Peyer's patch (tissue), 4 donors: ENCODE data around the gene NKAIN2. TPM values are rescaled to one million over a fixed set of nuclear protein-coding genes. Genes with fewer than 3 reads are reported as not detected.

ENCODE experiments used
- DNase-seq, 3 donors: peaks; one replicate each; pipeline ENCODE4 v3.0.0-alpha.2; 2017 to 2019
- H3K27ac ChIP-seq, 4 donors: fragments of 200-600 bp; sonication (generic); one replicate each; pipeline ENCODE4 v1.5.1; 2016 to 2019
- H3K27me3 ChIP-seq, 2 donors: fragments of 200-600 bp; sonication (generic); one replicate each; pipeline ENCODE4 v1.5.1; 2019
- H3K36me3 ChIP-seq, 3 donors: fragments of 200-600 bp; sonication (generic); one replicate each; pipeline ENCODE4 v1.5.1; 2016 to 2019
- H3K4me1 ChIP-seq, 4 donors: fragments of 200-600 bp; sonication (generic); one replicate each; pipeline ENCODE4 v1.5.1; 2016 to 2019
- H3K4me3 ChIP-seq, 4 donors: fragments of 200-600 bp; sonication (generic); 1 replicate in 3 of 4; 2 replicates in 1 of 4; pipeline ENCODE4 v1.5.1; 2016 to 2019; ENCODE audit warnings: mild to moderate bottlenecking in 1 of 4
- H3K9me3 ChIP-seq, 4 donors: fragments of 200-600 bp; sonication (generic); one replicate each; pipeline ENCODE4 v1.5.1; 2016 to 2019; ENCODE audit warnings: mild to moderate bottlenecking in 1 of 4
- POLR2A ChIP-seq, 2 donors: fragments of 450-650 bp; IDR thresholded peaks; one replicate each; pipeline ENCODE4 v1.5.1; 2017; ENCODE audit warnings: antibody characterized with exemption in 2 of 2, mild to moderate bottlenecking in 2 of 2, moderate library complexity in 2 of 2
- total RNA-seq, 4 donors: library from RNA; depleted of rRNA; stranded (reverse); fragments of >200 nt; gene quantifications; one replicate each; pipeline ENCODE4 v1.1.0, GENCODE V29; 2016
- TF ChIP-seq, protein P1 (sequence below), 6 experiments: fragments of 450-650 bp in 4 of 6; fragments of 200-600 bp in 2 of 6; sonication (generic) in 1 of 6; IDR thresholded peaks; one replicate each; pipeline ENCODE4 v1.5.1; 2017 to 2019; ENCODE audit warnings: antibody characterized with exemption in 6 of 6, mild to moderate bottlenecking in 3 of 6, moderate library complexity in 1 of 6

Gene NKAIN2
- total RNA-seq, 4 donors from 2014 or later: not detected

DNA sequence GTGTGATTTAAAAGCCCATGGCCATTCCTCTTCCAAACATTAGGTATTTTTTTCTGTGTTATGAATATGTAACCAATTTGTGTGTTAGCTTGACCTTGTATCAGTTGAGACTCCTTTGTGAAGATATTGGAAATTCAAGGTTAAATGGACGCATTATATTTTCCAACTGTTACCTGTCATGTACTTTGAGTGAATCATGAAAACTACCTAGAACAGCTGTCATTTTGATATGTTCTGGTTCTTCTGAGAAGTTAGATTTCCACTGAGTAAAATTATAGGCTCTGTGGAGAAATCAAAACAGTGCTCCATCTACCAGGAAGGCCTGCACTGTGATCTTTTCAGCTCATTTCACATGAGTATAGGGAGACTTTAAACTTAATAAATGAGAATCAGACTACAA, 470.0 kb downstream of the NKAIN2 start:
- Histone ChIP-seq H3K4me3 (no peak overlapping the region), H3K27ac (no peak overlapping the region), H3K36me3 (no peaks in the 10 kb centered on the region), H3K9me3 (no peaks in the 10 kb centered on the region), H3K4me1 (no peaks in the 10 kb centered on the region), H3K27me3 (no peaks in the 10 kb centered on the region)
- no peak for DNase-seq
- TF ChIP-seq POLR2A (IDR thresholded peaks at IDR 0.05): no peak
- TF ChIP-seq, protein P1, sequence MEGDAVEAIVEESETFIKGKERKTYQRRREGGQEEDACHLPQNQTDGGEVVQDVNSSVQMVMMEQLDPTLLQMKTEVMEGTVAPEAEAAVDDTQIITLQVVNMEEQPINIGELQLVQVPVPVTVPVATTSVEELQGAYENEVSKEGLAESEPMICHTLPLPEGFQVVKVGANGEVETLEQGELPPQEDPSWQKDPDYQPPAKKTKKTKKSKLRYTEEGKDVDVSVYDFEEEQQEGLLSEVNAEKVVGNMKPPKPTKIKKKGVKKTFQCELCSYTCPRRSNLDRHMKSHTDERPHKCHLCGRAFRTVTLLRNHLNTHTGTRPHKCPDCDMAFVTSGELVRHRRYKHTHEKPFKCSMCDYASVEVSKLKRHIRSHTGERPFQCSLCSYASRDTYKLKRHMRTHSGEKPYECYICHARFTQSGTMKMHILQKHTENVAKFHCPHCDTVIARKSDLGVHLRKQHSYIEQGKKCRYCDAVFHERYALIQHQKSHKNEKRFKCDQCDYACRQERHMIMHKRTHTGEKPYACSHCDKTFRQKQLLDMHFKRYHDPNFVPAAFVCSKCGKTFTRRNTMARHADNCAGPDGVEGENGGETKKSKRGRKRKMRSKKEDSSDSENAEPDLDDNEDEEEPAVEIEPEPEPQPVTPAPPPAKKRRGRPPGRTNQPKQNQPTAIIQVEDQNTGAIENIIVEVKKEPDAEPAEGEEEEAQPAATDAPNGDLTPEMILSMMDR (IDR thresholded peaks at IDR 0.05): no peak

DNA sequence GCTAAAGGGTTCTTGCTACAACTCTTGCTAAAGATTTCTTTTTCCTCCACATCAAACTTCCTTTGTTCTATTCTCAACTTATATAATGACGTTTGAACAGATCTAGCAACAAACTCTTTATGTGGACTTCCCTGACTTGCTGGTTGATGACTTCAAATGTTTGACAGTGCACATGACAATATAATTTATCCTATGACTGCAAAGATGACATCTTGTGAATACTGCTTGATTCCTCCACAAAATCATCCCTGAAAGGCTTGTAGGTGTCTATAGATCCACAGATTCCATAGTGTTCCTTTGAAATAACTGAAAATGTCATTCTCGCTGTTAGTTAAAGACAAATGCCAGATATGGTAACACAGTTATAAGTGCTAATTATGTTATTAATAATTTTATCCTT, 478.9 kb downstream of the NKAIN2 start:
- H3K36me3 ChIP-seq: no peaks in the 10 kb centered on the region
- H3K4me1 ChIP-seq: no peaks in the 10 kb centered on the region
- no peak overlapping the region for H3K4me3 ChIP-seq
- no peaks in the 10 kb centered on the region for H3K27me3 ChIP-seq
- no peaks in the 10 kb centered on the region for H3K9me3 ChIP-seq
- TF ChIP-seq, protein P1 (IDR thresholded peaks at IDR 0.05): no peak
- no peak for TF ChIP-seq POLR2A (IDR thresholded peaks at IDR 0.05)
- no peak for DNase-seq
- H3K27ac ChIP-seq: no peak overlapping the region

DNA sequence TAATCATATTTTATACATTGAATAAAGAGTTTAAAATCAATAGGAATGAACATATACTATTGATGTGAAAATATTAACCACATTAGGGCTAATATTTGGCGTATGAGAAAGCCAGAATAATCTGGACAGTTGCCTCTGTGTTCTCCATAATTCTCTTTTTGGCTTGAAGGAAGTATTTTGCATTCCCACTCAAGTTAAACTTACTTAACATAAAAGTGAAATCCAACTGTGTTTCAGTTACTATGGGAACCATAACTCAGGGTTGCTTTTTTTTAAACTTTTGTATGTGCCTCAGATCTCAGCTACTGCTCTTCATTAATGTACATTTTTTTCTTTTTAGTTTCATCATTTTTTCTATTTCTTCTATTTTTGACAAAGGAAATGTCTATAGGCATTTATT, 479.8 kb downstream of the NKAIN2 start:
- no peak for TF ChIP-seq POLR2A (IDR thresholded peaks at IDR 0.05)
- TF ChIP-seq, protein P1 (IDR thresholded peaks at IDR 0.05): no peak
- Histone ChIP-seq H3K27me3 (no peaks in the 10 kb centered on the region), H3K4me1 (no peaks in the 10 kb centered on the region), H3K27ac (no peak overlapping the region), H3K4me3 (no peak overlapping the region), H3K36me3 (no peaks in the 10 kb centered on the region), H3K9me3 (no peaks in the 10 kb centered on the region)
- no peak for DNase-seq

DNA sequence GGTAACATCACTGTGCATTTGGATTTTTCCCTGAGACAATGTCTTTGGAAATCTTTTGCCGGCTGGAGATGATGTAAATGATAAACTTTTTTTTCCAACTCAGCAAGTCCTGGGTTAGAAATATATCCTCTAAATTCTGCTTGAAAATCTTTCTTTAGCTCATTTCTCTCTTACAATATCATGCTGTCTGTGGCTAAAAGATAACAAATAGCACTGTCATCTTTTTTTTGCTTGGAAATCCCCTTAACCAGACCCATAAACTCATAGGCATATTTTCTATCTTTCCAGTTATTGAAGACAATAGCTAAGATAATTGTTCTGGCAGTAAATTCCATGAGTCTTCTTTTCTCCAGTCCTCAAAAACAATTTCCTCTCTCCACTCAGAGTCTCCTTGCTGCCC, 481.5 kb downstream of the NKAIN2 start:
- H3K9me3 ChIP-seq: no peaks in the 10 kb centered on the region
- no peaks in the 10 kb centered on the region for H3K4me1 ChIP-seq
- no peak overlapping the region for H3K27ac ChIP-seq
- DNase-seq: no peak
- H3K36me3 ChIP-seq: no peaks in the 10 kb centered on the region
- H3K4me3 ChIP-seq: no peak overlapping the region
- TF ChIP-seq POLR2A (IDR thresholded peaks at IDR 0.05): no peak
- TF ChIP-seq, protein P1 (IDR thresholded peaks at IDR 0.05): no peak
- H3K27me3 ChIP-seq: no peaks in the 10 kb centered on the region

DNA sequence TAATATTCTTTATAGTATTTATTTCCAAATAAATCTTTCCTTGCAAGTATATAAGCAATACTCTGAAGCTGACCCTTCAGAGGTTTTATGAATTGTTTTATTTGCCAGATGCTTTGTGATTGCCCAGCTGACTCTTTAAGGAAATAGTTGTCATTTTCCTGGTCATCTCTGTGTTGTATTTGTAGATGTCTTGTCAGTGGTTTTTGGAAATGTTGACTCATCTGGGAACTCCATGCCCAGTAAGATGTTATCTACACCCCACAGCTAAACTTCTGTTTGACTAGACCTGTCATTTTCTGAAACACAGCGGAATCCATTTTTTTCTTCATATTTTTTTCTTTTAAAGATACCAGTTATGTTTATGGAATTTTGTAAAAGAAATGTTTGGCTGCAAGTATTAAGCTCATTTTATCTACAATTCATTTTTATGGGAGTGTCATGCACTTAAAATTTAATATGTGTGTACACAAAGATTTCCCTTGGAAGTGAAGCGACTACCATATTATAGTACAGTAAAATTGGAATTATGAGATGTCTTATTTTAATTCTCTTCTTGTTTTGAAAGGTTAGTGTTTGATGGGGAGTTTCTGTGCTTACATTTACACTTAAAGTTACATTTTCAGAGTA, 491.0 kb downstream of the NKAIN2 start:
- no peak overlapping the region for H3K4me3 ChIP-seq
- TF ChIP-seq POLR2A (IDR thresholded peaks at IDR 0.05): no peak
- TF ChIP-seq, protein P1 (IDR thresholded peaks at IDR 0.05): no peak
- no peaks in the 10 kb centered on the region for H3K9me3 ChIP-seq
- no peaks in the 10 kb centered on the region for H3K4me1 ChIP-seq
- H3K27me3 ChIP-seq: no peaks in the 10 kb centered on the region
- no peaks in the 10 kb centered on the region for H3K36me3 ChIP-seq
- no peak for DNase-seq
- no peak overlapping the region for H3K27ac ChIP-seq

DNA sequence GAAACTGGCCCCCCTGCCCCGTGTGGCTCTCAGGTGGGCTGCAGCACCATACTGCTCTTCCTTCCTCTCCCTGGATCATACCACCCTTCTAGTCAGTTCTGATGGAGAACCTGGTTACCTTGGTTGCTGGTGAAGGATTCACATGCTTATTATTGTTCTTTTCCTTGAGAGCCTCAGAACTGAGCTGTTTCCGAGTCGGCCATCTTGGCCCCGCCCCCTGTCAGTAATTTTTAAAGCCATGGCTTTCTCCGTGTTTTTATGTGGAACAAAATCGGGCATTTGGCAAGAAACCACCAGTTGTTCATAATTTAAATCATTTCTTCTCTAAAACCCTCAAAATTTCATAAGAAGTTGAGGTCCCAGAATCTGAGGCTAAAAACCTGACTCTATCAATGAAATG, 493.8 kb downstream of the NKAIN2 start:
- Histone ChIP-seq H3K36me3 (no peaks in the 10 kb centered on the region), H3K9me3 (no peaks in the 10 kb centered on the region), H3K27me3 (no peaks in the 10 kb centered on the region), H3K4me3 (no peak overlapping the region), H3K4me1 (no peaks in the 10 kb centered on the region), H3K27ac (no peak overlapping the region)
- TF ChIP-seq, protein P1 (IDR thresholded peaks at IDR 0.05): no peak
- no peak for TF ChIP-seq POLR2A (IDR thresholded peaks at IDR 0.05)
- no peak for DNase-seq
